Measurements from ENCODE around the gene SMARCE1.

GRCh38 chr17:40597156-40597555 is 50.5 kb downstream of the SMARCE1 start:
- TF ChIP-seq POLR2A (IDR thresholded peaks at IDR 0.05; ENCODE audit: low read length) (no peak), GATA1 (IDR thresholded peaks at IDR 0.05; ENCODE audit: low read depth, low read length) (no peak)
